Measurements from ENCODE around the gene MKI67.

GRCh38 chr10:128103229-128103714 lies 23.0 kb downstream of the MKI67 start:
- TF ChIP-seq CTCF (IDR thresholded peaks at IDR 0.05): no peak
- no peak for TF ChIP-seq POLR2AphosphoS5 (IDR thresholded peaks at IDR 0.05; ENCODE audit: low read depth, low read length)
- no peak for TF ChIP-seq REST (IDR thresholded peaks at IDR 0.05; ENCODE audit: insufficient read depth in 1 of 2, low read depth in 2 of 2, low read length in 1 of 2)
- no peak for TF ChIP-seq SIN3A (IDR thresholded peaks at IDR 0.05; ENCODE audit: borderline replicate concordance, insufficient read depth, low read depth, low read length)
- no peak for TF ChIP-seq TCF7L2 (IDR thresholded peaks at IDR 0.05; ENCODE audit: low read depth, low read length)

All from Panc1 (cell line).